Peyer's patch (tissue), 4 donors: ENCODE results near the gene NDRG2.

Experiments used
- POLR2A ChIP-seq, 2 donors: fragments of 450-650 bp; IDR thresholded peaks; one replicate each; pipeline ENCODE4 v1.5.1; 2017; ENCODE audit warnings: antibody characterized with exemption in 2 of 2, mild to moderate bottlenecking in 2 of 2, moderate library complexity in 2 of 2
- TF ChIP-seq, protein P1 (sequence below), 6 experiments: fragments of 450-650 bp in 4 of 6; fragments of 200-600 bp in 2 of 6; sonication (generic) in 1 of 6; IDR thresholded peaks; one replicate each; pipeline ENCODE4 v1.5.1; 2017 to 2019; ENCODE audit warnings: antibody characterized with exemption in 6 of 6, mild to moderate bottlenecking in 3 of 6, moderate library complexity in 1 of 6

DNA sequence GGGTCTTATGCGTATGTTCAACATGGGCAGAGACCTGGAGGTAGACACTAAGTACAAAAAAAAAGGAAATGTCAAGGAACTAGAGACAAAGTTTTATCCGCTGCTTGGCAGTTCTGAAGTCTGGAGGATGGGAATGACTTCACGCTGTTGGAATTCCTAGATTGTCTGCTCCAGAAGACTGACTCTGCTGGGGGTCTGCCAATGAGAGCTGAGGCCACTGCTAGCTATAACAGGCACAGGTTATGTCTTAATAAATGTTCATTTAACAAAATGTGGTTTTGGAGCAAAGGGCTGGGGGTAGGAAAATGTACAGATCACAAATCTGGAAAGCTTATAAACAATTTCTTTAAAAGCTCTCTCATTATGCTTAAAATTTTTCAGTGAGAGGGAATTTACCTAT lies 38.6 kb upstream of the NDRG2 start:
- TF ChIP-seq POLR2A (IDR thresholded peaks at IDR 0.05) = no peak
- TF ChIP-seq, protein P1, sequence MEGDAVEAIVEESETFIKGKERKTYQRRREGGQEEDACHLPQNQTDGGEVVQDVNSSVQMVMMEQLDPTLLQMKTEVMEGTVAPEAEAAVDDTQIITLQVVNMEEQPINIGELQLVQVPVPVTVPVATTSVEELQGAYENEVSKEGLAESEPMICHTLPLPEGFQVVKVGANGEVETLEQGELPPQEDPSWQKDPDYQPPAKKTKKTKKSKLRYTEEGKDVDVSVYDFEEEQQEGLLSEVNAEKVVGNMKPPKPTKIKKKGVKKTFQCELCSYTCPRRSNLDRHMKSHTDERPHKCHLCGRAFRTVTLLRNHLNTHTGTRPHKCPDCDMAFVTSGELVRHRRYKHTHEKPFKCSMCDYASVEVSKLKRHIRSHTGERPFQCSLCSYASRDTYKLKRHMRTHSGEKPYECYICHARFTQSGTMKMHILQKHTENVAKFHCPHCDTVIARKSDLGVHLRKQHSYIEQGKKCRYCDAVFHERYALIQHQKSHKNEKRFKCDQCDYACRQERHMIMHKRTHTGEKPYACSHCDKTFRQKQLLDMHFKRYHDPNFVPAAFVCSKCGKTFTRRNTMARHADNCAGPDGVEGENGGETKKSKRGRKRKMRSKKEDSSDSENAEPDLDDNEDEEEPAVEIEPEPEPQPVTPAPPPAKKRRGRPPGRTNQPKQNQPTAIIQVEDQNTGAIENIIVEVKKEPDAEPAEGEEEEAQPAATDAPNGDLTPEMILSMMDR (IDR thresholded peaks at IDR 0.05) = no peak
